ENCODE data around the gene ACAA1.
A peak's percentile ranks its signal among the peaks of the same experiment; 100 is the strongest.

ACAA1 gene

DNA sequence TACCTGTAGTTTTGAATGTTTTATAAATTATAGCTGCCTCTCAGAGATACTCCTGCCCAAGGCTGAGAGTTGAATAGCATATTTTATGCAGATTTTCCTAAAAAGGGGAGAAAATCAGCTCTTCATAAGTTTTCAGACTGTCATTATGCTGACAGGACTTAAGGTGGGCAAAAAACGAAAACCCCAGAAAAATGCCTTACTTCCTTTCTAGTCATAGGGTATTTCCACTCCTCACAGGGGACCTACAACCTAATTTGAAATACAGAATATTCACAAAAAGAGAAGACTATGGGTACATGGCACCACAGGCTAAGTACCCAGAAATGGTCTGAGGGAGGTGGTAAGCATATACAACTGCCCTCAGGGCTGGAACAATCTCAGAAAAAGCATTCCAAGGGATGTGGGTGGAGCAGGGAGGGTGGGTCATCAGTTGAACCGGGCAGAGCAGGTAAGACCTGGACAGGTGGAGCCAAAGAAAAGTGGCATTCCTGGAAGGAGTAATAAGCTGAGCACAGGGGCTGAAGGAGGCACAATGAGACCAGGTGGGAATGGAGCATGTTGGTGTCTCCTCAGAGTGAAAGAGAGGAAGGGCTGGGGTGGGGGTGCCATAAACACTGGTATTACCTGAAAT is 17.8 kb upstream of the ACAA1 start:
- Histone ChIP-seq H3K9me3 (ENCODE audit: control insufficient read depth in 2 of 2, low read length in 2 of 2) (no peaks in the 10 kb centered on the region), H3K36me3 (ENCODE audit: control insufficient read depth in 2 of 2, insufficient read depth in 2 of 2, low read length in 2 of 2) (no peaks in the 10 kb centered on the region), H3K27ac (ENCODE audit: low read depth in 2 of 2, low read length in 2 of 2) (no peak overlapping the region), H3K9ac (ENCODE audit: low read depth in 1 of 2, low read length in 2 of 2) (no peak overlapping the region), H3K4me3 (ENCODE audit: low read length in 2 of 2) (no peak overlapping the region), H3K4me1 (ENCODE audit: control insufficient read depth in 2 of 2, insufficient read depth in 2 of 2, low read length in 2 of 2) (peaks cover 2 to 5% of the 10 kb centered on the region in 2 donors), H3K27me3 (ENCODE audit: control insufficient read depth in 2 of 2, insufficient read depth in 2 of 2, low read length in 2 of 2) (no peaks in the 10 kb centered on the region)

- no peaks in the 10 kb centered on the region for H3K9me3 ChIP-seq (ENCODE audit: control insufficient read depth in 2 of 2, low read length in 2 of 2)
- H3K27me3 ChIP-seq (ENCODE audit: control insufficient read depth in 2 of 2, insufficient read depth in 2 of 2, low read length in 2 of 2) = no peaks in the 10 kb centered on the region
- H3K27ac ChIP-seq (ENCODE audit: low read depth in 2 of 2, low read length in 2 of 2) = no peak overlapping the region
- no peak overlapping the region for H3K9ac ChIP-seq (ENCODE audit: low read depth in 1 of 2, low read length in 2 of 2)
- no peak overlapping the region for H3K4me3 ChIP-seq (ENCODE audit: low read length in 2 of 2)
- no peaks in the 10 kb centered on the region for H3K36me3 ChIP-seq (ENCODE audit: control insufficient read depth in 2 of 2, insufficient read depth in 2 of 2, low read length in 2 of 2)
- H3K4me1 ChIP-seq (ENCODE audit: control insufficient read depth in 2 of 2, insufficient read depth in 2 of 2, low read length in 2 of 2) = peaks cover 2 to 5% of the 10 kb centered on the region in 2 donors
Measured at GRCh38 chr3:38154033-38154494, 17.1 kb upstream of the ACAA1 start.

DNA sequence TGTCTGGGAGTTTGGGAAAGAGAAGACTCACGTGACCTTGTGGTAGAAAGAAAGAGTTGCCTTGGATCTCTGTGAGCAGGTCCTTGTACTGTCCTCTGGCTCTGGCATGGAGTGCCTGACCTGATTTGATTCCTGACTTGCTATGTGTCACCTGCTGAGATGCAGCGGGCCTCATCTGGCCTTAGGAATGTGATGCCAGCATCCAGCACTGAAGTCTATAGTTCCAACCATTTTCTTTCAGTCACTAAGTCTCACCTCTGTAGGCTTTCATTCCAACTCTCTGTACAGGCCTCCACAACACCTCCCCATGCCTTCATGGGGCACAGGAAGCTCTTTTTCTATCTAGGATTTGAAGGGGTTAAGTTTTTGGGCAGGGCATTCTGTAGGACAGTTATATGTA is 16.3 kb upstream of the ACAA1 start:
- Histone ChIP-seq H3K36me3 (ENCODE audit: control insufficient read depth in 2 of 2, insufficient read depth in 2 of 2, low read length in 2 of 2) (no peaks in the 10 kb centered on the region), H3K27me3 (ENCODE audit: control insufficient read depth in 2 of 2, insufficient read depth in 2 of 2, low read length in 2 of 2) (no peaks in the 10 kb centered on the region), H3K27ac (ENCODE audit: low read depth in 2 of 2, low read length in 2 of 2) (no peak overlapping the region), H3K9ac (ENCODE audit: low read depth in 1 of 2, low read length in 2 of 2) (no peak overlapping the region), H3K4me3 (ENCODE audit: low read length in 2 of 2) (no peak overlapping the region), H3K4me1 (ENCODE audit: control insufficient read depth in 2 of 2, insufficient read depth in 2 of 2, low read length in 2 of 2) (peaks cover 2 to 5% of the 10 kb centered on the region in 2 donors), H3K9me3 (ENCODE audit: control insufficient read depth in 2 of 2, low read length in 2 of 2) (no peaks in the 10 kb centered on the region)

DNA sequence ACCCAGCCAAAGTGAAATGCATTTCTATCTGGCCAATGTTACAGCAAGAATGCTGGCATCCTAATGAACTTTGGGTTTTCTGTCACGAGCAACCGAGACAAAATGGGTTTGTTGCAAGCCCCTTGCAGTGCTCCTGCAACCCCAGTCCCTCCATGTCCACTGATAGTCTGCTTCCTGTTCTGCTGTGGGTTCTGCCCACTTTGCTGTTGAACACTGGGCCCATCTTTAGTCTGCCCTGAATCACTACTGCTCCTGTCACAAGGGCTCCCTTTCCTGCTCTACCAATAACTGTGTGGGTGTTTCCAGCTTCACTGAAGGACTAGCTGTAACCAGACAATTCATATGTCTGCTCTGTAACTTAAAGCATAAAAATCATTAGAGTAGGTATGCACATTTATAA is 15.7 kb upstream of the ACAA1 start:
- Histone ChIP-seq H3K27ac (ENCODE audit: low read depth in 2 of 2, low read length in 2 of 2) (peak overlapping the region in 1 of 2 donors; percentile 3), H3K36me3 (ENCODE audit: control insufficient read depth in 2 of 2, insufficient read depth in 2 of 2, low read length in 2 of 2) (no peaks in the 10 kb centered on the region), H3K27me3 (ENCODE audit: control insufficient read depth in 2 of 2, insufficient read depth in 2 of 2, low read length in 2 of 2) (no peaks in the 10 kb centered on the region), H3K4me1 (ENCODE audit: control insufficient read depth in 2 of 2, insufficient read depth in 2 of 2, low read length in 2 of 2) (peaks cover 2 to 5% of the 10 kb centered on the region in 2 donors), H3K9ac (ENCODE audit: low read depth in 1 of 2, low read length in 2 of 2) (no peak overlapping the region), H3K4me3 (ENCODE audit: low read length in 2 of 2) (no peak overlapping the region), H3K9me3 (ENCODE audit: control insufficient read depth in 2 of 2, low read length in 2 of 2) (no peaks in the 10 kb centered on the region)

- Histone ChIP-seq H3K27me3 (ENCODE audit: control insufficient read depth in 2 of 2, insufficient read depth in 2 of 2, low read length in 2 of 2) (no peaks in the 10 kb centered on the region), H3K9ac (ENCODE audit: low read depth in 1 of 2, low read length in 2 of 2) (no peak overlapping the region), H3K36me3 (ENCODE audit: control insufficient read depth in 2 of 2, insufficient read depth in 2 of 2, low read length in 2 of 2) (no peaks in the 10 kb centered on the region), H3K4me1 (ENCODE audit: control insufficient read depth in 2 of 2, insufficient read depth in 2 of 2, low read length in 2 of 2) (peaks cover 2 to 5% of the 10 kb centered on the region in 2 donors), H3K9me3 (ENCODE audit: control insufficient read depth in 2 of 2, low read length in 2 of 2) (no peaks in the 10 kb centered on the region), H3K27ac (ENCODE audit: low read depth in 2 of 2, low read length in 2 of 2) (peak overlapping the region; percentile 19 to 26), H3K4me3 (ENCODE audit: low read length in 2 of 2) (no peak overlapping the region)
Measured at GRCh38 chr3:38151667-38152265, 14.8 kb upstream of the ACAA1 start.

GRCh38 chr3:38150780-38151528 is 14.0 kb upstream of the ACAA1 start:
- H3K4me3 ChIP-seq (ENCODE audit: low read length in 2 of 2) = no peak overlapping the region
- H3K27me3 ChIP-seq (ENCODE audit: control insufficient read depth in 2 of 2, insufficient read depth in 2 of 2, low read length in 2 of 2) = no peaks in the 10 kb centered on the region
- no peak overlapping the region for H3K9ac ChIP-seq (ENCODE audit: low read depth in 1 of 2, low read length in 2 of 2)
- no peaks in the 10 kb centered on the region for H3K36me3 ChIP-seq (ENCODE audit: control insufficient read depth in 2 of 2, insufficient read depth in 2 of 2, low read length in 2 of 2)
- peaks cover 2 to 5% of the 10 kb centered on the region in 2 donors for H3K4me1 ChIP-seq (ENCODE audit: control insufficient read depth in 2 of 2, insufficient read depth in 2 of 2, low read length in 2 of 2)
- H3K9me3 ChIP-seq (ENCODE audit: control insufficient read depth in 2 of 2, low read length in 2 of 2) = no peaks in the 10 kb centered on the region
- H3K27ac ChIP-seq (ENCODE audit: low read depth in 2 of 2, low read length in 2 of 2) = peak overlapping the region in 1 of 2 donors; percentile 19

DNA sequence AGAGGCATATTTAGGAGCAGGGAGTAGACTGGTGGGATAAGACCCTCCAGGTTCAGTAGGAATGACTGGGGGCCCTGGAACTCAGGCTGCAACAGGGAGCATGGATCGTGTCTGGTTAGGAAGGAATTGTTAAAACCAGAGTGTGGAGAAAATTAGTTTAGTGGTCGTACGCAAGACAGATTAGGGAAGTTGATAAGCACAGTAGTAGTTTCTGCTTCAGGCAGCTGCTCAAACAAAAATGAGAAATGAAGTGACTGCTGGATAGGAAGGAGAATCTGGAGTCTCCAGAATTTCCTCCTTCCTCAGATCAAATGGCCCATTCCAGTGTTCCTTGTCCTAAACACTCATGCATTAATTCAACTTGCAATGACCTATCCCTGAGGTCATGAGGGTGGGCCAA is 12.8 kb upstream of the ACAA1 start:
- Histone ChIP-seq H3K9me3 (ENCODE audit: control insufficient read depth in 2 of 2, low read length in 2 of 2) (no peaks in the 10 kb centered on the region), H3K9ac (ENCODE audit: low read depth in 1 of 2, low read length in 2 of 2) (no peak overlapping the region), H3K27ac (ENCODE audit: low read depth in 2 of 2, low read length in 2 of 2) (no peak overlapping the region), H3K27me3 (ENCODE audit: control insufficient read depth in 2 of 2, insufficient read depth in 2 of 2, low read length in 2 of 2) (no peaks in the 10 kb centered on the region), H3K4me3 (ENCODE audit: low read length in 2 of 2) (no peak overlapping the region), H3K36me3 (ENCODE audit: control insufficient read depth in 2 of 2, insufficient read depth in 2 of 2, low read length in 2 of 2) (no peaks in the 10 kb centered on the region), H3K4me1 (ENCODE audit: control insufficient read depth in 2 of 2, insufficient read depth in 2 of 2, low read length in 2 of 2) (peaks cover under 1 to 2% of the 10 kb centered on the region in 2 donors)

GRCh38 chr3:38148311-38148882 is 11.5 kb upstream of the ACAA1 start:
- Histone ChIP-seq H3K4me1 (ENCODE audit: control insufficient read depth in 2 of 2, insufficient read depth in 2 of 2, low read length in 2 of 2) (peaks cover 0 to 4% of the 10 kb centered on the region in 2 donors), H3K27ac (ENCODE audit: low read depth in 2 of 2, low read length in 2 of 2) (no peak overlapping the region), H3K27me3 (ENCODE audit: control insufficient read depth in 2 of 2, insufficient read depth in 2 of 2, low read length in 2 of 2) (no peaks in the 10 kb centered on the region), H3K9me3 (ENCODE audit: control insufficient read depth in 2 of 2, low read length in 2 of 2) (no peaks in the 10 kb centered on the region), H3K36me3 (ENCODE audit: control insufficient read depth in 2 of 2, insufficient read depth in 2 of 2, low read length in 2 of 2) (no peaks in the 10 kb centered on the region), H3K4me3 (ENCODE audit: low read length in 2 of 2) (no peak overlapping the region), H3K9ac (ENCODE audit: low read depth in 1 of 2, low read length in 2 of 2) (no peak overlapping the region)

DNA sequence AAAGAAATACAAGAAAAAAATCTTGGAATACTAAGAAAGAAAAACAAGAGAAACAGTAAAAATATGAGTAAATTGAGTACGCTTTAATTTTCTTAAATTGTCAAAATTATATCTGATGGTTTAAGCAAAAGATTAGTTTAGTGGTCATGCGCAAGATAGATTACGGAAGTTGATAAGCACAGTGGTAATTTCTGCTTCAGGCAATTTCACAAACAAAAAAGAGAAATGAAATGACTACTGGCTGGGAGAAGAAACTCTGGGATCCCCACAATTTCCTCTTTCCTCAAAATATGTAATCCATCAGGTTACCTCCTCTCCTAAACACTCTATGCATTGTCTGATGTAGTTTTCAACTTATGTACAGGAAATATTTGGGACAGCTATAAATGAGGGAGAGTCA is 10.5 kb upstream of the ACAA1 start:
- Histone ChIP-seq H3K27me3 (ENCODE audit: control insufficient read depth in 2 of 2, insufficient read depth in 2 of 2, low read length in 2 of 2) (no peaks in the 10 kb centered on the region), H3K9ac (ENCODE audit: low read depth in 1 of 2, low read length in 2 of 2) (no peak overlapping the region), H3K4me3 (ENCODE audit: low read length in 2 of 2) (no peak overlapping the region), H3K27ac (ENCODE audit: low read depth in 2 of 2, low read length in 2 of 2) (no peak overlapping the region), H3K4me1 (ENCODE audit: control insufficient read depth in 2 of 2, insufficient read depth in 2 of 2, low read length in 2 of 2) (peaks cover 0 to 4% of the 10 kb centered on the region in 2 donors), H3K36me3 (ENCODE audit: control insufficient read depth in 2 of 2, insufficient read depth in 2 of 2, low read length in 2 of 2) (peaks cover 0 to 1% of the 10 kb centered on the region in 2 donors), H3K9me3 (ENCODE audit: control insufficient read depth in 2 of 2, low read length in 2 of 2) (no peaks in the 10 kb centered on the region)

DNA sequence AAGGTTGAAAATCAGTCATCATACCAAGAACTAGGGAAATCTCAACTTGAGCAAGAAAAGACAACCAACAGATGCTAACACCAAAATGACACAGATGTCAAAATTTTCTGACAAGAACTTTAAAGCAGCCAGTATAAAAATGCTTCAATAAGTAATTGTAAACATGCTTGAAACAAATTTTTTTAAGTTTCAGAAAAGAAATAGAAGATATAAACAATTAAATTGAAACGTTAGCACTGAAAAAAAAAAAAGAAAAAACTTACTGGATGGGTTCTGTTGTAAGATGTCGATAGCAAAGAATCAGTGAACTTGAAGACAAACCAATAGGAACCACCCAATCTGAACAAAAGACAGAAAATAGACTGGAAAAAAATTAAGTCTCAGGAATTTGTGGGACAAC is 9.6 kb upstream of the ACAA1 start:
- Histone ChIP-seq H3K9ac (ENCODE audit: low read depth in 1 of 2, low read length in 2 of 2) (no peak overlapping the region), H3K4me1 (ENCODE audit: control insufficient read depth in 2 of 2, insufficient read depth in 2 of 2, low read length in 2 of 2) (peaks cover 0 to 4% of the 10 kb centered on the region in 2 donors), H3K27ac (ENCODE audit: low read depth in 2 of 2, low read length in 2 of 2) (no peak overlapping the region), H3K4me3 (ENCODE audit: low read length in 2 of 2) (no peak overlapping the region), H3K27me3 (ENCODE audit: control insufficient read depth in 2 of 2, insufficient read depth in 2 of 2, low read length in 2 of 2) (no peaks in the 10 kb centered on the region), H3K36me3 (ENCODE audit: control insufficient read depth in 2 of 2, insufficient read depth in 2 of 2, low read length in 2 of 2) (peaks cover 9 to 11% of the 10 kb centered on the region in 2 donors), H3K9me3 (ENCODE audit: control insufficient read depth in 2 of 2, low read length in 2 of 2) (no peaks in the 10 kb centered on the region)
